NK-92 (cell line): Measurements from ENCODE around the gene DSCAM.
"Not testable (repeated sequence)": the region's sequence is repeated elsewhere in the genome, so short reads cannot be mapped to it uniquely, and the experiment has no call there.

Source experiments
- DNase-seq: peaks from one replicate; lab custom pipeline; 2025; ENCODE audit not compliant: unreplicated experiment; lab: John Stamatoyannopoulos, UW

The DSCAM gene, protein sequence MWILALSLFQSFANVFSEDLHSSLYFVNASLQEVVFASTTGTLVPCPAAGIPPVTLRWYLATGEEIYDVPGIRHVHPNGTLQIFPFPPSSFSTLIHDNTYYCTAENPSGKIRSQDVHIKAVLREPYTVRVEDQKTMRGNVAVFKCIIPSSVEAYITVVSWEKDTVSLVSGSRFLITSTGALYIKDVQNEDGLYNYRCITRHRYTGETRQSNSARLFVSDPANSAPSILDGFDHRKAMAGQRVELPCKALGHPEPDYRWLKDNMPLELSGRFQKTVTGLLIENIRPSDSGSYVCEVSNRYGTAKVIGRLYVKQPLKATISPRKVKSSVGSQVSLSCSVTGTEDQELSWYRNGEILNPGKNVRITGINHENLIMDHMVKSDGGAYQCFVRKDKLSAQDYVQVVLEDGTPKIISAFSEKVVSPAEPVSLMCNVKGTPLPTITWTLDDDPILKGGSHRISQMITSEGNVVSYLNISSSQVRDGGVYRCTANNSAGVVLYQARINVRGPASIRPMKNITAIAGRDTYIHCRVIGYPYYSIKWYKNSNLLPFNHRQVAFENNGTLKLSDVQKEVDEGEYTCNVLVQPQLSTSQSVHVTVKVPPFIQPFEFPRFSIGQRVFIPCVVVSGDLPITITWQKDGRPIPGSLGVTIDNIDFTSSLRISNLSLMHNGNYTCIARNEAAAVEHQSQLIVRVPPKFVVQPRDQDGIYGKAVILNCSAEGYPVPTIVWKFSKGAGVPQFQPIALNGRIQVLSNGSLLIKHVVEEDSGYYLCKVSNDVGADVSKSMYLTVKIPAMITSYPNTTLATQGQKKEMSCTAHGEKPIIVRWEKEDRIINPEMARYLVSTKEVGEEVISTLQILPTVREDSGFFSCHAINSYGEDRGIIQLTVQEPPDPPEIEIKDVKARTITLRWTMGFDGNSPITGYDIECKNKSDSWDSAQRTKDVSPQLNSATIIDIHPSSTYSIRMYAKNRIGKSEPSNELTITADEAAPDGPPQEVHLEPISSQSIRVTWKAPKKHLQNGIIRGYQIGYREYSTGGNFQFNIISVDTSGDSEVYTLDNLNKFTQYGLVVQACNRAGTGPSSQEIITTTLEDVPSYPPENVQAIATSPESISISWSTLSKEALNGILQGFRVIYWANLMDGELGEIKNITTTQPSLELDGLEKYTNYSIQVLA (N-terminal part only)

DNA sequence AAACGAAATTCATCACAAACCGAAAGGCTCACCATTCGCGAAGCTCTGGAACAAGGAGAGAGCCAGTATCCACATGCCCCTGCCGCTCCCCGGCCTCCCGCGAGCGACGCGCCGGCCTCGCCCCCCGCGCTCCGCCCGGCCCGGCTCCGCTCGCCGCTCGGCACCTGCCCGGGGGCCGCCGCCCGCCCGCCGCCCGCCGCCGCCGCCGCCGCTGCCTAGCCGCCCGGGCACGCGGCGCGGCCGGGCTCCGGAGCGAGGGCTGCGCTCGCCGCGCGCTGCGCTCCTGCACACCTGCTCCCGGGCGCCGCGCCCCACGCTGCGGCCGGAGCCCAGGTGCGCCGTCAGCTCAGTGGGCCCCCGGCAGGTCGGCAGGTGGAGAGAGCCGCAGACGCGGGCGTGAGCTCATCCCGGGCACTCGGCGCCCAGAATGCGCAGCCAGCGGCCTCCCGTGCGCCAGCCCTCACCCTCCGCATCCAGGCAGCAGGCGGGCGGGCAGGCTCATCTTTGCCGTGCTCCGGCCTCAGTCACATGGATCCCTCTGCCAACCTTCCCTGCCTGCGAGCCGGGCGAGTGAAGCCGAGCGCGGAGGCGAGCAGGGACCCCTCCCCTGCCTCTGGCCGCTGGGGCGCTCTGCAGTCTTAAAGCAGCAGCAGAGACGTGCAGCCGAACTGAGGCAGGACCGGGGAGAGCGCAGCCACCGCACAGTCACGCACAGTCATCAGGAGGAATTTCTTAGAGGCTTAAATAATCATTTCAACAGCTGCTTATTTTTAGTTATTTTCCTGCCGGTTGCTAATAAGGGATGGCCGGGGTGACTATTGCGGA lies at the start of gene DSCAM:
Gene DSCAM, minus strand, starts transcription at position 572 of the 825 bp plus-strand sequence. Its CDS starts 497 bp downstream, at position 75.
- DNase-seq: no peak

DNA sequence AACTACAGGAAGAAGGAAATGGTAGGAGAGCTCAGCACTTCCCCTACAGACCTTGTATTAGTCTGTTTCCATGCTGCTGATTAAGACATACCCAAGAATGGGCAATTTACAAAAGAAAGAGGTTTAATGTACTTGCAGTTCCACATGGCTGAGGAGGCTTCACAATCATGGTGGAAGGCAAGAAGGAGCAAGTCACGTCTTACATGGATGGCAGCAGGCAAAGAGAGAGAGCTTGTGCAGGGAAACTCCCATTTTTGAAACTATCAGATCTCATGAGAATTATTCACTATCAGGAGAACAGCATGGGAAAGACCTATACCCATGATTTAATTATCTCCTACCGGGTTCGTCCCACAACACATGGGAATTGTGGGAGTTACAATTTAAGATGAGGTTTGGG lies 48.7 kb upstream of the DSCAM start:
- not testable (repeated sequence) for DNase-seq

DNA sequence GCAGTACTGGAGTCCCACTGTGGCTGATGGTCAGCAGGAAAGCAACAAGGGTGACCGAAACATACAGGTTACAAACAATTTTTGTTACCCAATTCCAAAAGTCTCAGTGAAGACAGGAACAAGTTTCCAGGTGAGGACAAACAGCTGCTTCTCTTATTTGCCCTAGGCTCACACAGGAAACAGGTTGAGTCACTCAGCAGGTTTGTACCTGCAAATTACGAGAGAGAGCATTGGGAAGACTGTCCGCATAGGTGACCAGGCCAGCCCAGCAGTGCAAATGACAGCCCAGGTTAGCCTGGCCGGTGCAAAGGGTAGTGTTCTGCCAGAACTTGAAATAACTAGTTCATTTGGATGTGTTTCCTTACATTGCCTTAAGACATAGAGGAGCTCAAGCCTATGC lies 40.0 kb upstream of the DSCAM start:
- DNase-seq: no peak

DNA sequence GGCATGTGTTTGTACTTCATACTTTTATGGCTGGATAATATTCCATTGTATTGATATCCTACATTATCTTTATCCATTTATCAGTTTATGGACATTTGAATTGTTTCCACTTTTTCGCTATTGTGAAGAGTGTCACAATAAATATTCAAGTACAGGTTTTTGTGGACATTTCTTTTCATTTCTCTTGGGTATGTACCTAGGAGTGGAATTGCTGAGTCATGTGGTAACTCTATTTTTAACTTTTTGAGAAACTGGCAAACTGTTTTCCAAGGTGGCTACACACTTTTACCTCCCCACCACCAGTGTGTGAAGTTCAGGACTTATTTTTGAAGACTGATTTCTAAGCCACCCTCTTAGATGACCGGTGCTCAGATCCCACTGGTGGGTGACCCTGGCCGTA lies 39.0 kb upstream of the DSCAM start:
- no peak for DNase-seq

DNA sequence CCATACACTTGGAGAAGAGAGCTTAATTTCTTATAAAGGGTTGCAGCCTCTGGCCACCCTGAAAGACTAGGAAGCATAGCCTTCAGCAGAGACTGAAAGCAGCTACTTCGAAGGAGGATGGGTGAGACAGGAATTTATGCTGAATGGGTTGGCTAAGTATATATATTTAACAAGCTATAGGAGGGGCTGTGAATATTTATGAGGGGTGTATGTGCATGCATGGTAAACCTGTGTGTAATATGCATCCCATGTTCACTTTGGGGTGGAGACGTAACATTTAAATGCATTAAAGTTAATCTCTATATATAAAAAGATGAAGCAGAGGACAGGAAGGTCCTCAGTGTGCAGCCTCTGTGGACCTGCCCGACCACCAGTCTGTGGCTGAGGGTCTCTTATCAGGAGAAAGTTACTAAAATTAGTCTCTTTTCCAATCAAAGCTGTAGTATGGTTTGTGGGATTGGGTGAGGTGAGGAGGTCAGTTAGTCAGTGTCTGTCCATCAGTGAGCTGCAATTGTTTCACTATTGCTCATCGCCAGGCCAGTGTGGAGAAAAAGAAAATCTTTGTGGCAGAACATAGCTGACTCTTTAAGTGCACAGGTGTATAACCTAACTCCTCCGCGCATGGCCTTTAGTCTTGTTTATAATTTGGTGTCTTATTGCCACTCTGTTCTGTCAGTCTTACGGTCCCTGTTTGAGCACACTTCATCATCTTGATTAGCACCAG lies 35.4 kb upstream of the DSCAM start:
- no peak for DNase-seq

DNA sequence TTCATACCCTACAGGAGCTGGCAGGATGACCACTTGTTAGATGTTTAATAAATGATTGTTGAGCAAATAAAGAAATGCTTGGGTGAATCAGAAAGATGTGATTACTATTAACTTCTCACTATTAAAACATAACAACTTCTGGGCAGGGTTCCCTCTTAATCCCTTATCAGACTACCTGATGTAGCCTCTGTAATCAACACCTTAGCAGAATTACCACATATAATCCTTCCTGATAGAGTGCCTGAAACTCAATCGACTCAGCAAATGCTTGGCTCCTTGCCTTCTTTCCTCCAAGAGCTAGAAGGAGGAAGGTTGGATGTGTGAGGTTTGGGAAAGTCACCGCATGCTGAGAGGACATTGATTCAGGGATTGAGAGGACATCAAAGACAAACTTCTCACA lies 34.8 kb upstream of the DSCAM start:
- no peak for DNase-seq

DNA sequence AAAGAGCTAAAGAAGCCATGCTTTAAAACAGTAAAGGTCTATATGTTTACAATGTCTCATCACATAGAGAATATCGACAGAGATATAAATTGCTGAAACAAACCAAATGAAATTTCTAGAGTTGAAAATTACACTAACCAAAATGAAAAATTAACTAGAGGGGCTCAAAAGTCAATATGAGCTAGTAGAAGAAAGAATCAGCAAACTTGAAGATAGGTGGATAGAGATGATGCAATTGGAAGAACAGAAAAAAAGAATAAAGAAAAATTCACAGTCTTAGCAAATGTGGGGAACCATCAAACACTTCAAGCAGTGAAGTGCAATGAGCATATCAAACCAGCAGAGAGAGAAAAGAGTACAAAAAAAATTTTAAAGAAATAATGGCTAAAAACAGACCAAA lies 24.1 kb upstream of the DSCAM start:
- no peak for DNase-seq

DNA sequence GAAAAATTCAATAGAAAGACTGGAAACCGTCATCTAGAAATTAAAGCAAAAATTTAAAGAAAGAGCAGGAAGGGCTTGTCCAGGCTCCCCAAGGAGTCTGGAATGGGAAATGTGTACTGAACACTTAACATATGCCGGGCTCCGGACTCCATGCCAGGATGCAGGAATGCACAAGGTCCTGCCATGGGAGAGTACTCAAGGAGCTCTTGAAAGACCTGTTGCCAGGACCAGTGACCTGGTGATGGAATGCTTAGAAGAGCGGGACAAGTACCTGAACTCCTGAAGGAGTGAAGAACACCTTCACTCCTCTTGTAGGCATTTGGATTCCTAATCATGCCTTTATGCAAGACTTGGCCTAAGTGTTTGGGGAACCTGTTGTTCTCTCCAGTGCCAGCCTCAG lies 16.9 kb upstream of the DSCAM start:
- no peak for DNase-seq

DNA sequence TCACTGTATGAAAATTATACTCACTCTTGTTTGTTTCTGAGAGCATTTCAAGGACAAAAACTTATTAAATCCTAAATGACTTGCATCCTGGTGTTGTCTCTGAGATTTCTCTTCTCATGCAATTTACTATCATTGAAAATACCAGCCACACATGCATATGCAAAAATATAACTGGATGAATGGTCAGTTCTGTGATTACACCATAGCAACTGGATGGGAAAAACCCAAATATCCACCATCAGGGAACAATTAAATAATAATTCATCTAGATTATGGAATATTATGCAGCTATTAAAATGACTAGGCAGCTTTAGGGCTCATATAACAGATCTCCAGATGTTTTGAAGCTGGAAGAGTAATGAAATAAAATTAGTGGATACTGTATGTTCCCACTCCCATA lies 11.6 kb upstream of the DSCAM start:
- no peak for DNase-seq

DNA sequence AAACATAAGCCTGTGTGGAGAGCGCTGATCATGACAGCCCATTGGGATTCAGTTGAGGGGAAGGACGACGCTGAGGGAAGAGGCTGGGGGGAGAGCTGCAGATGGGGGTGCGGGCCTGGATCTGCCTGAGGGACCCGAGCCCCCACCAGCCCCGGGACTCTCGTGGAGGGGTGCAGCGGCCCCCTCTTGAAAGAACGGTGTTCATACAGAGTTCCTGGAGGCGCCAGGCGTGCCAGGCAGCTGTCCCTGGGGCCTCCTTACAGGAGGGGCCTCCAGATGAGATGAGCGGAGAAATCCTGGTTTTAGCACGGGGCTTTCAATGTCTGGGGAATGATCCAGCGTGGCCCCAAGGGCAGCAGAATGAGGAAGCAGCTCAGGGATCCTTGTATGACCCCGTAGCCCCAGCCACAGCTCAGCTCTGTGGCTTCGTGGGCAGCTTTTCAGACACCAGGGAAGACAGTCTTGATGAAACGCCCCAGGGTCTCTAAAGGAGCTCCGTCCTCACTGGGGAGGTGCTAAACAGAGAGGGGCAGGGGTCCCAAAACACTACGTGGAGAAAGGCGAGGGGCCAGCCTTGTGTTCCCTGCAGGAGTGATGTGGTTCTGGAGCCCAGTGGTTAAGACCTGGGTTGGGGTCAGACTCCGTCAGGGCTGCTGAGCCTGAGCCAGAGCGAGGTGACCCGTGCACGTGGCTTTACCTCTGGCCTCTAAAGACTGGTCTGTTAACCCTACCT lies 7.2 kb upstream of the DSCAM start:
- no peak for DNase-seq

DNA sequence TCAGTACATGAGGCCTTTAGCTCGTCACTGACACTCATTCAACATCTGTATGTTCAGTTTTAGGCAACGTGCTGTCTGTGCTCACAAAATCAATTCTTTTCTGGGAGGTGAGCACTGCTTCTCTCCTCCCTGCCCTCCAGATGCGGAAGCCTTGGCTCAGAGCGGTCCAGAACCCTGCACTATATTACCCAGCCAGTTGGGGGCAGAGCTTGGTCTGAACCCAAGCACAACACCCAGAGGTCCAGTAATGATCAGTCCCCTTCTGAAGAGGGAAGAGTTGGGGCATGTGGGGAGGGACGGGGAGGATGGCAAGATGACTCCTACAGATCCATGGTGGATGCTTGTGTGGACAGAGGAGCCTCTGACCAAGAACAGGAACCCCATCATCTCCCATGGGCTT lies 5.6 kb upstream of the DSCAM start:
- DNase-seq: no peak

DNA sequence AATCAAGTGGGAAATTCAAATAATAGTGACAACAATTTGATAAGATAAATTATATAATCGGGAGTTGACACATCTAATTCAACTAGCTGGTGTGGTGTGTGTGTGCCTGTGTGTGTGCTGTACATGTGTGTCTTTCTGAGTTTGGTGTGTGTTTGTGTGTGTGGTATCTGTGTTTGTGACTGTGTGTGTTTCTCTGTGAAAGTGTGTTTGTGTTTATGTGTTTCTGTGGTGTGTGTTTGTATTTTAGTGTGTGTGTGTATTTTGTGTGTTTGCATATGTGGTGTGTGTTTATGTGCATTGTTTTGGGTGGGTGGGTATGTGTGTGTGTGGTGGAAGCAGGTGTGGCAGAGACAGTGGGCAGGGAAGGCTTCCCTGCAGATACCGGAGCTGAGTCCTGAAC lies 4.8 kb upstream of the DSCAM start:
- no peak for DNase-seq

DNA sequence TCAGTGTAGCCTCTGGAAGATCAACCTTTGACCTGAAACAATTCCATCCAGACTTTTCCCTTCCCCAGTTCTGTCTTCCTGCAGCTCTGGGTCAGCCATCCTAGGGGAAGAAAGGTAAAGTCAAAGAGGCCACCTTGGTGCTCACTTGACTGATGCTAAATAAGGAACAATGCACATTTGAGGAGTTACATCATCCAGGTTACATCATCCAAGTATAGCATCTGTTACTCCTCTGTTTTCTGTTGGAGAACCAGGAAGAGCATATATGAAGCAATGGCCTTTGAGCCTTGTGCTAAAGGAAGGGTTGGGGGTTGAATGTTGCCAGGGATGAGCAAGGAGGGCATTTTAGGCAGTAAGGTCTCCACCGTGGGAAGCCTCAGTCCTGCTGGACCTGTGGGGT lies 3.1 kb upstream of the DSCAM start:
- DNase-seq: no peak

DNA sequence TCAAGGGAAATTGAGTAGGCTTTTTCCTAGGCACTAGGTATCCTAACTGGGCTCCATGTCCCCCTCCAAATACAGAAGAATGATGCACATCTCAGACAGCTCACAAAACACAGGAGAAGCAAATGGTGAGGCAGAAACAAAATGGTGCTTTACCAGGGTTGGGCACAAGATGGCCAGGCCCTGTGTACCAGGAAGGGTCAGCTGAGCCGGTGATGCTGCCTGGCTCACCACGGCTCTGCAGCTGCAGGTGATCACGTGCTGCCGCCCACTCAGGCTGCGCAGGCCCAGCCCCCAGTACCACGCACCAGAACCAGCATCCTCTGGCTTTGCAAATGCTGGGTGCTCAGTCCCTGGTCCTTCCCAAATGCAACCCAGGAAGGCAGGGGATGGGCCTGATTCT lies 993 bp upstream of the DSCAM start:
- DNase-seq: no peak

DNA sequence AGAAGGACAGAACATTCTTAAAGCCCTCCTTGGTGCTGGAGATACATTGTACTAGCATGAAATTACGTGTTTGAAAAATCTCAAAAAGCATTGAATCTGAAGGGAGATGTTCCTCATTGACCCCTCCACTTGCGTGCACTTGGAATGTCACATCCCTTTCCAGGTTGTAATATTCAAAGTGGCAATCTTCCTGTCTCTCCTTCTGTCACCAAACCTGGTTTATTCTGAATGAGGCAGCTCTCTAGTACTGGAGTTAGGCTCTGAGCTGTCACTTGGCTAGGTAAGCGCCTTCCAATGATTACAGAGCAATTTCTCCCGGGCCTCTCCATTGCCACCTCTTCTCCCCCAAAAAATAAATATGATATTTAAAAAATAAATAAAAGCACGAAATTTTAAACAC lies 855 bp downstream of the DSCAM start:
- DNase-seq: no peak

DNA sequence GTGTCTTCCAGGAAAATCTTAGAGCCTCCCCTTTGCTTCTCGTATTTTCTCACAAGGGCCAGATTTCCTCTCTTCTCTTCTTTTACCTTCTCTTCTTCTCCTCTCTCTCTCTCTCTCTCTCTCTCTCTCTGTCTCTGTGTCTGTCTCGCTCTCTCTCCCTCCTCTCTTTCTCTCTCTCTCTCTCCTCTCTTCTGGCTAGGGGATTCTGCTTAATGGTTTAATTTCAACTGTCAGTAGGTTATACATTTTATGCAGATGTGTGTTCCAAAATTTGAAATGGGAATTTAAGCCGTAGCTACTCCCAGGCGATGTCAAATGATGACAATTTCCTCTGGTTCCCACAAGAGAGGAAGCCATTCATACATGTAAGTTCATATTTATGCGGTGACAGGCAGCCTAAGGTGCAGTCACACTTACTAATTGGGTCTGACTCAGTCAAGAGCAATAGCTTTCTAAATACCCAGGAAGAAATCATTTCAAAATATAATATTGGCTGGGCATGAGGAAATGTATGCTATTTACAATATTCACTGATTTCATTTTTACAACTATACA lies 1.4 kb downstream of the DSCAM start:
- no peak for DNase-seq

DNA sequence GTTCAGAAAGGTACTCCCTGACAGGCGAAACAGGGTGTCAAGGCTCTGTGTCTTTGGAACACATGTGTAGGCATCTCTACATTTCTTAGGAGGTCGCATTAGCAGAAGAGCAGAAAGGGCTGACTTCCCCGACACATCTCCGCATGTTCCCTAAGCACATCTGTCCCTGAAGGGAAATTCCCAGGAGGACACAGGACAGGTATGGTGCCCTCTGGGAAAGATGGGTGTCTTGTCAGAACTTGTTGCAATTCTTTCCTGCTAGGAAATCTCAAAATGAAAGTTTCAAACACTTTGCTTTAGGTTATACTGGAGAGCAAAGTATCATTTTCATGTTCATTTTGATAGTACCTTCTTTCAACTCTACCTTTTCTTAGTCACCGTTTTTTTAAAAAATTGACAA lies 2.0 kb downstream of the DSCAM start:
- DNase-seq: no peak

DNA sequence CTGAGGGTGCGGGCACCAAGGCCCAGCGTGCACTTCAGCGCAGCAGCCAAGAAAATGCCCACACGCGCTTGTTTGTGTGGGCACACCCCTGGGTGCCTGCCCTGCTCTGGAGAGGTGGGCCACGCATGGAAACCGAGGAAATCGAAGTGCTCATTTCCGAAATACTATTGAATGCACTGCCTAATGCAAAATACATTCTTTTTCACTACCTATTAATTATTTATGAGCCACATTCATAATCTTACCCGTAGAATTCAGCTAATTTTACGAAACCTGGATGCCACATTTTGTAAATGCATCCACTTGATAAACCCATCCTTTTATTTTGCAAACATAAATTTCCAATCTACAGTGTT lies 4.8 kb downstream of the DSCAM start:
- no peak for DNase-seq

DNA sequence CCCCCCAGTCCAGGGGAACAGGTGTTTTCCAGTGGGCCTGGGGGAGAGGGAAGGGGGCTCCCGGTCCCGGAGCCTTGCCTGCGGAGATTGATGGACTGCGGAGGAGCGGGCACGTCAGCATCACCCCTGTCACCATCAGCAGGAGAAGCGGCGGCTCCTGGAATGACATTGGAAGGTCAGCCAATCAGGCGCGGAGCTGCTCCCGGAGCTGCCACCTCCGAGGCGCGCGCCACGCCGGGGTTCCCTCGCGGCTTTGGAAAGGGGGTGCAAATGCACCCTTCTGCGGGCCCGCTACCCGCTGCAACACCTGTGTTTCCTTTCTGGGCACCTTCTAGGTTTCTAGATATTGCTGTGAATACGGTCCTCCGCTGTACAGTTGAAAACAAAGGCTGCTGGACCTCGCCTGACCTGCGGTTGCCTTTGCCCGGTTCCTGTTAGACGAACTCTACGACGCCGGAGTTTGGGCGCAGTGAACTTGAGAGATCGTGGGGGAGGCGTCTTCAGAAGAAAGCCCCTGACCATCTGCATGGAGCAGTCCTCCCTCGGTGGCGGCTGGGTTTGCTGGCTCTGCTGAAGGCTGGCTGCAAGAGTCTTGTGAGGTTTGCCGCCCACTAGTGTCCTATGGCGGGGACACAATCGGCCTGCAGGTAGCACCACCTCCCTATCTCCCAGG lies 5.3 kb downstream of the DSCAM start:
- no peak for DNase-seq
